K562 (cell line): ENCODE measurements around the gene CUTA. TPM values are rescaled to one million over a fixed set of nuclear protein-coding genes. Genes with fewer than 3 reads are reported as not detected.

Experiments
- ARID3A ChIP-seq: IDR thresholded peaks from 2 replicates; pipeline ENCODE4 v1.6.1; 2012; ENCODE audit warnings: low read depth, low read length, improper control_type of control experiment, borderline replicate concordance
- CBFB ChIP-seq: sonication (generic); formaldehyde crosslinking; IDR thresholded peaks from 2 replicates; pipeline ENCODE4 v1.4.0; 2020; ENCODE audit warnings: mild to moderate bottlenecking, missing genetic modification reagents
- CBX8 ChIP-seq: fragments of 200-600 bp; sonication (generic); IDR thresholded peaks from 2 replicates; pipeline ENCODE4 v1.6.1; 2012; ENCODE audit warnings: borderline replicate concordance, mixed run types, low read depth, mild to moderate bottlenecking, moderate library complexity, mixed read lengths, low read length, control low read depth, inconsistent platforms; ENCODE audit not compliant: poor library complexity, severe bottlenecking; ENCODE audit errors: extremely low read depth
- CTCFL ChIP-seq: IDR thresholded peaks from 2 replicates; pipeline ENCODE4 v1.6.1; 2011; ENCODE audit warnings: borderline replicate concordance, low read depth, mild to moderate bottlenecking, moderate library complexity, low read length; ENCODE audit not compliant: insufficient read depth, poor library complexity, severe bottlenecking
- GTF2E2 ChIP-seq: fragments of 200-800 bp; sonication (Bioruptor generic); IDR thresholded peaks from 2 replicates; pipeline ENCODE4 v1.6.1; 2016; ENCODE audit warnings: missing genetic modification characterization, missing compliant biosample characterization
- KDM4B ChIP-seq, 2 experiments: fragments of 450-650 bp in 1 of 2; sonication (generic) in 1 of 2; IDR thresholded peaks; 2 replicates each; pipeline ENCODE4 v1.6.1; 2016 to 2017; ENCODE audit warnings: borderline replicate concordance in 2 of 2, antibody characterized with exemption in 1 of 2, low read depth in 1 of 2, mild to moderate bottlenecking in 1 of 2
- MLX ChIP-seq, 2 experiments: fragments of 450-650 bp in 1 of 2; sonication (generic) in 1 of 2; formaldehyde crosslinking; conservative IDR thresholded peaks; 2 replicates each; pipeline versions ENCODE4 v1.4.0 to v1.8.1; 2020 to 2022; ENCODE audit warnings: mild to moderate bottlenecking in 1 of 2, missing genetic modification reagents in 1 of 2
- NONO ChIP-seq, 2 experiments: fragments of 200-400 bp in 1 of 2; fragments of 450-650 bp in 1 of 2; formaldehyde crosslinking in 1 of 2; IDR thresholded peaks; 2 replicates each; pipeline ENCODE4 v1.6.1; 2017; ENCODE audit warnings: low read depth in 2 of 2, mild to moderate bottlenecking in 2 of 2, moderate library complexity in 2 of 2, low read length in 1 of 2
- RAD51 ChIP-seq: fragments of 450-650 bp; IDR thresholded peaks from 2 replicates; pipeline ENCODE4 v1.7.1; 2016; ENCODE audit warnings: low read depth, mild to moderate bottlenecking, borderline replicate concordance
- RBM15 ChIP-seq: fragments of 200-400 bp; formaldehyde crosslinking; IDR thresholded peaks from 2 replicates; pipeline ENCODE4 v1.6.1; 2018; ENCODE audit warnings: mild to moderate bottlenecking, low read length, moderate library complexity; ENCODE audit not compliant: insufficient read depth
- RFX7 ChIP-seq: fragments of 250-450 bp; sonication (Bioruptor Pico); IDR thresholded peaks from 2 replicates; pipeline ENCODE4 v1.5.1; 2021; ENCODE audit warnings: mild to moderate bottlenecking
- SIN3B ChIP-seq: fragments of 450-650 bp; IDR thresholded peaks from 2 replicates; pipeline ENCODE4 v1.6.1; 2017; ENCODE audit warnings: low read depth, mild to moderate bottlenecking, moderate library complexity
- U2AF2 ChIP-seq: fragments of 200-400 bp; formaldehyde crosslinking; optimal IDR thresholded peaks from 2 replicates; pipeline ENCODE3; 2017; ENCODE audit warnings: low read depth, mild to moderate bottlenecking, low read length
- ZHX1 ChIP-seq: fragments of 150-350 bp; conservative IDR thresholded peaks from 2 replicates; pipeline ENCODE4 v1.6.1; 2014; ENCODE audit warnings: low read length
- ZNF175 ChIP-seq: fragments of 200-800 bp; sonication (Bioruptor generic); IDR thresholded peaks from 2 replicates; pipeline ENCODE4 v1.6.1; 2016; ENCODE audit warnings: low read depth, mild to moderate bottlenecking, missing genetic modification characterization, missing compliant biosample characterization
- polyA plus RNA-seq, 8 experiments: library from polyadenylated mRNA; depleted of rRNA in 4 of 8; stranded (reverse) in 5 of 8; unstranded in 3 of 8; fragments of >200 nt; fragmentation: Nextera tagmentation in 2 of 8; fragmentation: Illumina TruSeq in 1 of 8; extraction: Ambion mirVana in 2 of 8; extraction: Trizol in 1 of 8; gene quantifications; 2 replicates each; pipeline versions ENCODE4 v1.2.1 to v1.2.3, GENCODE V29; 2011 to 2014; ENCODE audit warnings: inconsistent platforms in 1 of 8, missing spikeins in 1 of 8
- total RNA-seq, 7 experiments: library from RNA; depleted of rRNA in 6 of 7; stranded (reverse); fragments of >200 nt in 6 of 7; fragmentation: Illumina TruSeq in 2 of 7; extraction: Trizol in 2 of 7; gene quantifications; 2 replicates each; pipeline versions ENCODE4 v1.2.1 to v1.2.3, GENCODE V29; 2011 to 2021; ENCODE audit warnings: low replicate concordance in 1 of 7

Gene CUTA
- total and polyA plus RNA-seq, 9 of the 15 experiments (the other 6 are each of a cell fraction or from before 2014, with no cell fraction given) = 166 to 682 (median 310) TPM

- TF ChIP-seq U2AF2 (no peak), MLX (CRISPR knock-in tag; conservative IDR thresholded peaks at IDR 0.05) (no peak), RAD51 (no peak), GTF2E2 (tag) (0 out of 2 replicates have a peak, but pooled peaks have one; percentile 65), ZHX1 (0 out of 2 replicates have a peak, but pooled peaks have one; percentile 33), ARID3A (no peak), SIN3B (no peak), CBFB (no peak), KDM4B (IDR thresholded peaks at IDR 0.05; ENCODE audit: borderline replicate concordance in 2 of 2, low read depth in 1 of 2) (peak in 1 of 2 experiments; percentile 79; a peak in 1 of 4 replicates), NONO (IDR thresholded peaks at IDR 0.05; ENCODE audit: low read depth in 2 of 2, low read length in 1 of 2) (no peak), CTCFL (peak; percentile 63), RFX7 (CRISPR knock-in tag) (no peak), RBM15 (no peak), CBX8 (no peak), ZNF175 (CRISPR knock-in tag) (no peak)
Measured at GRCh38 chr6:33425668-33426577, 8.0 kb upstream of the CUTA start (continued).
